Body of pancreas (tissue), 4 donors: ENCODE measurements around the gene SLC12A7. TPM values are rescaled to one million over a fixed set of nuclear protein-coding genes. Genes with fewer than 3 reads are reported as not detected.
A peak's percentile ranks its signal among the peaks of the same experiment; 100 is the strongest.
"Not testable (repeated sequence)": the region's sequence is repeated elsewhere in the genome, so short reads cannot be mapped to it uniquely, and the experiment has no call there.

Experiments used
- ATAC-seq: fragments of 150-250 bp; one replicate; pipeline ENCODE4 v1.9.1; 2016
- DNase-seq, 4 donors: peaks; one replicate each; pipeline ENCODE4 v3.0.0-alpha.2; 2019
- H3K27ac ChIP-seq, 4 donors: fragments of 200-600 bp; sonication (generic); 1 replicate in 3 of 4; 2 replicates in 1 of 4; pipeline versions ENCODE4 v1.5.1 to v1.6.1; 2016 to 2019; ENCODE audit warnings: mild to moderate bottlenecking in 1 of 4, mixed read lengths in 1 of 4, moderate library complexity in 1 of 4
- H3K27me3 ChIP-seq, 2 donors: fragments of 200-600 bp; sonication (generic); one replicate each; pipeline ENCODE4 v1.6.0; 2016; ENCODE audit warnings: mild to moderate bottlenecking in 1 of 2
- H3K36me3 ChIP-seq, 2 donors: fragments of 200-600 bp; sonication (generic); replicated peaks in 1 of 2; 2 replicates each; pipeline ENCODE4 v1.5.1; 2016; ENCODE audit warnings: low read depth in 2 of 2; ENCODE audit not compliant: insufficient read depth in 1 of 2
- H3K4me1 ChIP-seq: fragments of 200-600 bp; sonication (generic); one replicate; pipeline ENCODE4 v1.6.0; 2016
- H3K4me3 ChIP-seq, 2 donors: fragments of 200-600 bp; sonication (generic); 1 replicate in 1 of 2; 2 replicates in 1 of 2; pipeline ENCODE4 v1.5.1; 2016 to 2019
- H3K9me3 ChIP-seq, 3 donors: fragments of 200-600 bp; sonication (generic); 1 replicate in 2 of 3; 2 replicates in 1 of 3; pipeline ENCODE4 v1.5.1; 2016
- POLR2A ChIP-seq, 3 donors: fragments of 450-650 bp; IDR thresholded peaks; one replicate each; pipeline ENCODE4 v1.6.1; 2016; ENCODE audit warnings: antibody characterized with exemption in 3 of 3, mild to moderate bottlenecking in 2 of 3
- WGBS, 2 donors: methylation state at CpG; one replicate each; pipeline ENCODE4 v1.1.5; 2017; 5-methylcytosine and 5-hydroxymethylcytosine counted together
- intact Hi-C: fragments of 100-400 bp; cut with DNase I; formaldehyde crosslinking; loops from one replicate; pipeline ENCODE4 v1.15.1; 2023
- total RNA-seq, 2 donors: library from RNA; depleted of rRNA; stranded (reverse); fragments of >200 nt; gene quantifications; one replicate each; pipeline ENCODE4 v1.1.0, GENCODE V29; 2016
- TF ChIP-seq, protein P1 (sequence below), 7 experiments: fragments of 450-650 bp in 4 of 7; fragments of 200-600 bp in 3 of 7; sonication (generic) in 3 of 7; IDR thresholded peaks; one replicate each; pipeline ENCODE4 v1.5.1; 2016 to 2019; ENCODE audit warnings: antibody characterized with exemption in 7 of 7

Gene SLC12A7
- total RNA-seq, 2 donors from 2014 or later = 35.5 to 42.8 TPM

DNA sequence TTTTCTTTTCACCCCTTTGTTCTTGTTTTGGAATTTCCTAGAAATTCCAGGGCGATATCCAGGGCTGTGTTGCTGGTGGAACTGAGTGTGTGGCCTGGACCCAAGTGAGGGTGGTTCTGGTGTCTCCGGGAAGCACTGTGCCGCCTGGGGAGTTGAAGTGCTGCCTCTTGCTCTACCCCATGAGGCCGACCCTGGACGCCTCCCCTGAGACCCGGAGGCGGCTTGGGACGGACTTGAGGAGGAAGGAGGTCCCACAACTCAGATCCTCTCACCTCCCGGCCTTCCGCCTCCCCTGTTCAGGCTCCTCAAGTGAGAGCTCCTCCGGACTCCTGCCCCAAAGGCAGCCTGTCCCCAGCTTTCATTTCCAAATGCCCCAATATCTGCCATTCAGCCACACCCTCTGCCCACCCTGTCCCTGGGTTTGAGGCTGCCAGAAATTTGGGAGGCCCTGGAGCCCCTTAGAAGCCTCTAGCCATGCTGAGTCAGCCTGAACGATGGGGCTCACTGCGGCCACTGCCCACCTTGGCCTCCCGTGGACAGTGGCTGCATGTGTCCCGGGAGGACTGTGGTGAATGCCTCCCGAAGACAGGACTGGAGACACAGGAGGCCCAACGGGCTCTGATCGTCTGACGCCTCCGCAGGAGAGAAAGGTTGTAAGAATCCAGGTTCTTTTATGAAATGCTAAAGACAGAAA is 46.9 kb upstream of the SLC12A7 start:
- peaks cover 0 to 7% (median 0%) of the 10 kb centered on the region in 3 donors for H3K9me3 ChIP-seq
- peaks cover 0 to 3% of the 10 kb centered on the region in 2 donors for H3K27me3 ChIP-seq
- 77 to 81% methylated on average over 18 to 20 of the region's 20 CpGs for WGBS, 2 donors
- no peak for TF ChIP-seq POLR2A (IDR thresholded peaks at IDR 0.05)
- TF ChIP-seq, protein P1, sequence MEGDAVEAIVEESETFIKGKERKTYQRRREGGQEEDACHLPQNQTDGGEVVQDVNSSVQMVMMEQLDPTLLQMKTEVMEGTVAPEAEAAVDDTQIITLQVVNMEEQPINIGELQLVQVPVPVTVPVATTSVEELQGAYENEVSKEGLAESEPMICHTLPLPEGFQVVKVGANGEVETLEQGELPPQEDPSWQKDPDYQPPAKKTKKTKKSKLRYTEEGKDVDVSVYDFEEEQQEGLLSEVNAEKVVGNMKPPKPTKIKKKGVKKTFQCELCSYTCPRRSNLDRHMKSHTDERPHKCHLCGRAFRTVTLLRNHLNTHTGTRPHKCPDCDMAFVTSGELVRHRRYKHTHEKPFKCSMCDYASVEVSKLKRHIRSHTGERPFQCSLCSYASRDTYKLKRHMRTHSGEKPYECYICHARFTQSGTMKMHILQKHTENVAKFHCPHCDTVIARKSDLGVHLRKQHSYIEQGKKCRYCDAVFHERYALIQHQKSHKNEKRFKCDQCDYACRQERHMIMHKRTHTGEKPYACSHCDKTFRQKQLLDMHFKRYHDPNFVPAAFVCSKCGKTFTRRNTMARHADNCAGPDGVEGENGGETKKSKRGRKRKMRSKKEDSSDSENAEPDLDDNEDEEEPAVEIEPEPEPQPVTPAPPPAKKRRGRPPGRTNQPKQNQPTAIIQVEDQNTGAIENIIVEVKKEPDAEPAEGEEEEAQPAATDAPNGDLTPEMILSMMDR (IDR thresholded peaks at IDR 0.05) = no peak
- intact Hi-C loops = no loop called here
- DNase-seq (no peak), ATAC-seq (no peak)
- peaks cover 29% of the 10 kb centered on the region for H3K4me1 ChIP-seq
- no peaks in the 10 kb centered on the region for H3K36me3 ChIP-seq
- H3K27ac ChIP-seq = no peak overlapping the region
- H3K4me3 ChIP-seq = no peak overlapping the region

DNA sequence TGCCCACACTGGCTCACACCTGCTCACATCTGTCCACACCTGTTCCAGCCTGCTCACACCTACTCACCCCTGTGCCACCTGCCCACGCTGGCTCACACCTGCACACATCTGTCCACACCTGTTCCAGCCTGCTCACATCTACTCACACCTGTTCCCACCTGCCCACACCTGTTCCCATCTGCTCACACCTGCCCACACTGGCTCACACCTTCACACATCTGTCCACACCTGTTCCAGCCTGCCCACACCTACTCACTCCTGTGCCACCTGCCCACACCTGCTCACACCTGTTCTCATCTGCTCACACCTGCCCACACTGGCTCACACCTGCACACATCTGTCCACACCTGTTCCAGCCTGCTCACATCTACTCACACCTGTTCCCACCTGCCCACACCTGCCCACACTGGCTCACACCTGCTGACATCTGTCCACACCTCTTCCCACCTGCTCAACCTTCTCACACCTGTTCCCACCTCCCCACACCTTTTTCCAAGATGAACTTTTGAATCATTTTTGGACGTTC is 45.7 kb upstream of the SLC12A7 start:
- H3K36me3 ChIP-seq, H3K4me3 ChIP-seq, H3K9me3 ChIP-seq, H3K27me3 ChIP-seq, intact Hi-C loops, DNase-seq, H3K27ac ChIP-seq, ATAC-seq: not testable (repeated sequence)
- peaks cover 37% of the 10 kb centered on the region for H3K4me1 ChIP-seq
- WGBS, 2 donors = 59 to 71% methylated on average over 2 of the region's 2 CpGs

DNA sequence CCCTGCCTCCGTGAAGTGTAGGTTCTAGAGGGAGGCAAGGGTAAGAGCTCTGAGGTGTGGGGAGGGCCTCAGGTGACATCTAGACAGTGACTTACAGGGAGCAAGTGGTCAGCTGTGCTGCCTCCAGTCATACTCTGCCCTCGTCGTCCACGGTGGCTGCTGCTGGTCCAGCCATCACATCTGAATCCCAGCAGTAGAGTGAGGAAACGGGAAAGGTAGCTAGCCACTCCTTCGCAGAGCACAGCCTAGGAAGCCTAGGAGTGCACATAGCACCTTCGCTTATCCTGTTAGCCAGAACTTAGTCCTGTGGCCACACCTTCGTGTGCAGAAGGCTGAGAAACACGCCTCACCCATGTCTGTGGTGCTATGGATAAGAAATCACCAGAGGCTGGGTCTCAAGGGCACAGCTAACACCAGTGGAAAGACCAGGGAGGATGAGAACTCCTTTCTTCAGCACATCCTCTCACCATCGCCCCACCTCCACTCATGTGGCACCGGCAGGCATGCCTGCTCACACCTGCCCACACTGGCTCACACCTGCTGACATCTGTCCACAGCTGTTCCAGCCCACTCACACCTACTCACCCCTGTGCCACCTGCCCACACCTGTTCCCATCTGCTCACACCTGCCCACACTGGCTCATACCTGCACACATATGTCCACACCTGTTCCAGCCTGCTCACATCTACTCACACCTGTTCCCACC is 45.0 kb upstream of the SLC12A7 start:
- ATAC-seq = no peak
- WGBS, 2 donors = 90 to 99% methylated on average over 10 to 11 of the region's 11 CpGs
- intact Hi-C loops = no loop called here

DNA sequence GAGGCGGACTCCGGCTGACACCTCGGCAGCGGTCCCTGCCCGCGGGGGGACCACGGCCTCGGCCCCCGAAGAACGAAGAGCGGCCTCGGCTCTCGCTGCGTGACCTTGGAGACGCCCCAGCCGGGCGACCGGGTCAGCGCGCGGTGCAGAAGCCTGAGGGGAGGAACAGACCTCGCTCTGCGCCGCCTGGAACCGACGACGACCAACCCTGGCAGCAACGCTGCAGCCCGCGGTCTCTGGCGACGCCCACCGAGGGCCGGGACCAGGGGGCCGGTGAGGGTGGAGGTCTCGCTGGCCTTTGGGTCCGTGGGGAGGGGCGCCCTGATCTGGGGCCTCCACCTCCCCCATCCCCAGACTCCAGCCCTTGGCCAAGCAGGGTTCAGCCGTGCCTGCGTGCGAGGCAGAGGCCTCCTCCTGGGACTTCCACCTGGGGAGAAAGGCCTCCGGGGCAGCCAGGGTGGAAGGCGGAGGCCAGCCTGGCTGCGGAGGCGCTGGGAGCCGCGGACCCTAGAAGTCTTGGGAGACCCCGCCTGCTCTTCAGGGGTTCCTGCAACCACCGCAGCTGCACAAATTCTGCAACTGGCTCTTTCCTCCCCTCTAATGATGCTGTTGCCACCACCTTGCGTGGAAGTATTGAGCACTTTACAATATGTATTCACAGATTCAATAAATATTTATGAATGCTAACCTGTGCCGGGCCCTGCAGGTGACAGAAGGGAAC is 44.3 kb upstream of the SLC12A7 start:
- no peak for TF ChIP-seq POLR2A (IDR thresholded peaks at IDR 0.05)
- TF ChIP-seq, protein P1 (IDR thresholded peaks at IDR 0.05) = no peak
- ATAC-seq (peak; percentile 2), DNase-seq (no peak)
- 18 to 100% methylated on average over 1 to 51 of the region's 51 CpGs for WGBS, 2 donors
- intact Hi-C loops = no loop called here
- H3K9me3 ChIP-seq = peaks cover 0 to 7% (median 0%) of the 10 kb centered on the region in 3 donors
- peaks cover 34% of the 10 kb centered on the region for H3K4me1 ChIP-seq
- H3K27ac ChIP-seq = peak overlapping the region in 3 of 4 donors; percentile 64 to 74 (median 71)
- H3K36me3 ChIP-seq = no peaks in the 10 kb centered on the region
- no peak overlapping the region for H3K4me3 ChIP-seq
- H3K27me3 ChIP-seq = peaks cover 0 to 3% of the 10 kb centered on the region in 2 donors

More for the DNA sequence above, 45.0 kb upstream of the SLC12A7 start:
- TF ChIP-seq POLR2A (IDR thresholded peaks at IDR 0.05) = no peak
- TF ChIP-seq, protein P1 (IDR thresholded peaks at IDR 0.05) = no peak
- no peak overlapping the region for H3K27ac ChIP-seq
- peaks cover 0 to 7% (median 0%) of the 10 kb centered on the region in 3 donors for H3K9me3 ChIP-seq
- H3K27me3 ChIP-seq = peaks cover 0 to 3% of the 10 kb centered on the region in 2 donors
- no peak overlapping the region for H3K4me3 ChIP-seq
- DNase-seq = no peak
- peaks cover 37% of the 10 kb centered on the region for H3K4me1 ChIP-seq
- no peaks in the 10 kb centered on the region for H3K36me3 ChIP-seq
